ENCODE results near the gene TSC22D3. TPM values are rescaled to one million over a fixed set of nuclear protein-coding genes. Genes with fewer than 3 reads are reported as not detected.

TSC22D3 gene
- total and polyA plus RNA-seq, 4 donors: 117 to 447 (median 303) TPM

DNA sequence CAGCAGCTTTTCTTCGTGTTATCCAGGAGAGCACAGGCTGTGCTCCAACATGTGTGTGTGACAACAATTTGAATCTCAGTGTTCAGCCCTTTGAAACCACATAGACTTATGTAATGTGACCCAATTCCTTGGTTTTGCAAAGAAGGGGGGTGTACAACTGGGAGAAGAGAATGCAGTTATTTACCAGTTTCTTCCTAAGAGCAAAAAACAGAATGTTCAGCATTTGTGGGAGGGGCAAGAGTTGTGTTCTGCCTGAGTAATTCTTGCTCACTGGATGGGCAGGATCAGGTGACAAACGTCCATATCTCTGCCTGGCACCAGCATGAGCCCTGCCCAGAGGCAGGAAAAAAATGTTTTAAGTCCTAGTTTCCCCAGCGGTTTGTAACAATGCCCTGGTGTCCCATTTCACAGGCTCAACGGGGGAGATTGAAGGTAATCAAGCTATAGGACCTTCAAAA is 75.2 kb downstream of the TSC22D3 start:
- no peak overlapping the region for H3K9ac ChIP-seq (ENCODE audit: insufficient read depth in 1 of 2, low read length in 2 of 2)
- H3K4me1 ChIP-seq (ENCODE audit: control insufficient read depth in 5 of 5, insufficient read depth in 5 of 5, low read length in 5 of 5): peaks cover 0 to 2% (median 0%) of the 10 kb centered on the region in 5 donors
- peaks cover 0 to 27% (median 6%) of the 10 kb centered on the region in 3 donors for H3K27me3 ChIP-seq (ENCODE audit: control insufficient read depth in 3 of 3, insufficient read depth in 3 of 3, low read length in 2 of 3)
- no peaks in the 10 kb centered on the region for H3K9me3 ChIP-seq (ENCODE audit: control insufficient read depth in 4 of 4, insufficient read depth in 3 of 4, low read length in 3 of 4)
- peak; percentile 58 for ATAC-seq (ENCODE audit: insufficient read depth, low FRiP score)
- H3K36me3 ChIP-seq (ENCODE audit: control insufficient read depth in 4 of 4, insufficient read depth in 4 of 4, low read length in 4 of 4): no peaks in the 10 kb centered on the region
- TF ChIP-seq, protein P1, sequence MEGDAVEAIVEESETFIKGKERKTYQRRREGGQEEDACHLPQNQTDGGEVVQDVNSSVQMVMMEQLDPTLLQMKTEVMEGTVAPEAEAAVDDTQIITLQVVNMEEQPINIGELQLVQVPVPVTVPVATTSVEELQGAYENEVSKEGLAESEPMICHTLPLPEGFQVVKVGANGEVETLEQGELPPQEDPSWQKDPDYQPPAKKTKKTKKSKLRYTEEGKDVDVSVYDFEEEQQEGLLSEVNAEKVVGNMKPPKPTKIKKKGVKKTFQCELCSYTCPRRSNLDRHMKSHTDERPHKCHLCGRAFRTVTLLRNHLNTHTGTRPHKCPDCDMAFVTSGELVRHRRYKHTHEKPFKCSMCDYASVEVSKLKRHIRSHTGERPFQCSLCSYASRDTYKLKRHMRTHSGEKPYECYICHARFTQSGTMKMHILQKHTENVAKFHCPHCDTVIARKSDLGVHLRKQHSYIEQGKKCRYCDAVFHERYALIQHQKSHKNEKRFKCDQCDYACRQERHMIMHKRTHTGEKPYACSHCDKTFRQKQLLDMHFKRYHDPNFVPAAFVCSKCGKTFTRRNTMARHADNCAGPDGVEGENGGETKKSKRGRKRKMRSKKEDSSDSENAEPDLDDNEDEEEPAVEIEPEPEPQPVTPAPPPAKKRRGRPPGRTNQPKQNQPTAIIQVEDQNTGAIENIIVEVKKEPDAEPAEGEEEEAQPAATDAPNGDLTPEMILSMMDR (IDR thresholded peaks at IDR 0.05; ENCODE audit: control extremely low read depth, extremely low read depth): no peak
- no peak overlapping the region for H3K4me3 ChIP-seq
- DNase-seq: peak in 2 of 3 donors; percentile 11 to 24
- WGBS, 2 donors: 21 to 27% methylated on average over 4 of the region's 4 CpGs
- peak overlapping the region in 1 of 2 donors; percentile 63 for H3K27ac ChIP-seq (ENCODE audit: low read depth in 1 of 2, low read length in 1 of 2)

DNA sequence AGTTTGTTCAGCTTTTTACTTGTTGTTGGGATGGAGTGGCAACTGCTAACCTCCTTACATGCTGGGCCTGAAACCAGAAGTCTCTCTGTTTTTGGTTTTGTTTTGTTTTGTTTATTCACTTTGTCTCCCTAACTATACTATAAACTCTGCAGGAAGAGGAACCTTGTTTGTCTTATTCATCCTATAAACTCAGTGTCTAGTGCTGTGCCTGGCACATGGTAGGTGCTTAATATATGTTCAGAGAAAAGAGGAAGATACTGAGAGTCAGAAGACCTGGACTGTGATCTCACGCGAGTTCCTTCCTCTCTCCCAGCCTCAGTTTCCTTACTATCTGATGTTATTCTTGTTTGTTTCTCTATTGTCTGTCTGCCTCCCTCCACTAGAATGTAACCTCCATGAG is 76.0 kb downstream of the TSC22D3 start:
- TF ChIP-seq, protein P1 (IDR thresholded peaks at IDR 0.05; ENCODE audit: control extremely low read depth, extremely low read depth): no peak
- ATAC-seq (ENCODE audit: insufficient read depth, low FRiP score) (no peak), DNase-seq (no peak)
- Histone ChIP-seq H3K9ac (ENCODE audit: insufficient read depth in 1 of 2, low read length in 2 of 2) (no peak overlapping the region), H3K4me1 (ENCODE audit: control insufficient read depth in 5 of 5, insufficient read depth in 5 of 5, low read length in 5 of 5) (peaks cover 0 to 2% (median 0%) of the 10 kb centered on the region in 5 donors), H3K9me3 (ENCODE audit: control insufficient read depth in 4 of 4, insufficient read depth in 3 of 4, low read length in 3 of 4) (no peaks in the 10 kb centered on the region), H3K36me3 (ENCODE audit: control insufficient read depth in 4 of 4, insufficient read depth in 4 of 4, low read length in 4 of 4) (no peaks in the 10 kb centered on the region), H3K27me3 (ENCODE audit: control insufficient read depth in 3 of 3, insufficient read depth in 3 of 3, low read length in 2 of 3) (peaks cover 0 to 23% (median 6%) of the 10 kb centered on the region in 3 donors), H3K4me3 (no peak overlapping the region), H3K27ac (ENCODE audit: low read depth in 1 of 2, low read length in 1 of 2) (no peak overlapping the region)
- 42 to 74% methylated on average over 2 of the region's 2 CpGs for WGBS, 2 donors

GRCh38 chrX:107691024-107691448 is 84.6 kb downstream of the TSC22D3 start:
- Histone ChIP-seq H3K27me3 (ENCODE audit: control insufficient read depth in 3 of 3, insufficient read depth in 3 of 3, low read length in 2 of 3) (peaks cover 0 to 21% (median 10%) of the 10 kb centered on the region in 3 donors), H3K36me3 (ENCODE audit: control insufficient read depth in 4 of 4, insufficient read depth in 4 of 4, low read length in 4 of 4) (no peaks in the 10 kb centered on the region), H3K27ac (ENCODE audit: low read depth in 1 of 2, low read length in 1 of 2) (no peak overlapping the region), H3K9ac (ENCODE audit: insufficient read depth in 1 of 2, low read length in 2 of 2) (no peak overlapping the region), H3K4me1 (ENCODE audit: control insufficient read depth in 5 of 5, insufficient read depth in 5 of 5, low read length in 5 of 5) (peaks cover 0 to 4% (median 0%) of the 10 kb centered on the region in 5 donors), H3K9me3 (ENCODE audit: control insufficient read depth in 4 of 4, insufficient read depth in 3 of 4, low read length in 3 of 4) (peaks cover 0 to 1% (median 0%) of the 10 kb centered on the region in 4 donors), H3K4me3 (no peak overlapping the region)
- TF ChIP-seq, protein P1 (IDR thresholded peaks at IDR 0.05; ENCODE audit: control extremely low read depth, extremely low read depth): no peak
- DNase-seq: no peak
- WGBS, 2 donors: 74 to 81% methylated on average over 5 of the region's 5 CpGs
- no peak for ATAC-seq (ENCODE audit: insufficient read depth, low FRiP score)

DNA sequence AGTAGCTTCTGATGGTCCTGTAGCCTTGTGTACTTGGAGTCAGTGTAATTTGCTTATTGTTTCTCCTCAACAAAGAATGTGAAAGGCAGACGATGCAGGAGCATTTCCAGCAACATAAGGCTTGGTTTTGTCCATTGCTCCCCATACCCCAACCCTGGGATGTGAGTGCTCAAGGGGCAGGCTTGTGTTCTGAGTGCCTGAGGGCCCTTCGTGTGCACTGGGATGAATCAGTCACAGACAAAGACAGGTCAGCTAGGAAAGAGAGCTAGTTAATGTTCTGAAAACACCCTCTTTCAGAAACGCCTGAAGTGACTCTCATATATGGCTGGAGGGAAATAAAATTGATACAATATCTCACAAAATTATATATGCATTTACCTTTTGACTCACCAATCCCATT is 88.1 kb downstream of the TSC22D3 start:
- WGBS, 2 donors: 60 to 81% methylated on average over 3 of the region's 3 CpGs
- peaks cover 0 to 14% (median 11%) of the 10 kb centered on the region in 3 donors for H3K27me3 ChIP-seq (ENCODE audit: control insufficient read depth in 3 of 3, insufficient read depth in 3 of 3, low read length in 2 of 3)
- ATAC-seq (ENCODE audit: insufficient read depth, low FRiP score) (no peak), DNase-seq (no peak)
- H3K27ac ChIP-seq (ENCODE audit: low read depth in 1 of 2, low read length in 1 of 2): no peak overlapping the region
- no peak overlapping the region for H3K4me3 ChIP-seq
- no peaks in the 10 kb centered on the region for H3K36me3 ChIP-seq (ENCODE audit: control insufficient read depth in 4 of 4, insufficient read depth in 4 of 4, low read length in 4 of 4)
- peaks cover 0 to 1% (median 0%) of the 10 kb centered on the region in 4 donors for H3K9me3 ChIP-seq (ENCODE audit: control insufficient read depth in 4 of 4, insufficient read depth in 3 of 4, low read length in 3 of 4)
- TF ChIP-seq, protein P1 (IDR thresholded peaks at IDR 0.05; ENCODE audit: control extremely low read depth, extremely low read depth): no peak
- H3K4me1 ChIP-seq (ENCODE audit: control insufficient read depth in 5 of 5, insufficient read depth in 5 of 5, low read length in 5 of 5): peaks cover 0 to 22% (median 5%) of the 10 kb centered on the region in 5 donors
- H3K9ac ChIP-seq (ENCODE audit: insufficient read depth in 1 of 2, low read length in 2 of 2): no peak overlapping the region
